IPS-20b (cell line): ENCODE results near the gene ORC3.

ENCODE experiments used
- H3K27ac ChIP-seq: one replicate; pipeline ENCODE4 v1.5.1; 2013; ENCODE audit warnings: low read length
- H3K27me3 ChIP-seq: 2 replicates; pipeline ENCODE4 v1.6.1; 2013; ENCODE audit warnings: mild to moderate bottlenecking, low read length, inconsistent platforms; ENCODE audit not compliant: insufficient read depth
- H3K36me3 ChIP-seq: 2 replicates; pipeline ENCODE4 v1.6.1; 2013; ENCODE audit warnings: low read depth, mild to moderate bottlenecking, inconsistent platforms, low read length, moderate library complexity; ENCODE audit not compliant: insufficient read depth
- H3K4me1 ChIP-seq: 2 replicates; pipeline ENCODE4 v1.6.1; 2013; ENCODE audit warnings: mild to moderate bottlenecking, control low read depth, inconsistent platforms, low read length, moderate library complexity; ENCODE audit not compliant: insufficient read depth
- H3K4me3 ChIP-seq: 2 replicates; pipeline ENCODE4 v1.5.1; 2013; ENCODE audit warnings: mild to moderate bottlenecking, low read length, inconsistent platforms
- H3K9ac ChIP-seq: 2 replicates; pipeline ENCODE4 v1.6.1; 2013; ENCODE audit warnings: low read depth, mild to moderate bottlenecking, inconsistent platforms, low read length, moderate library complexity
- H3K9me3 ChIP-seq: 2 replicates; pipeline ENCODE4 v1.6.1; 2013; ENCODE audit warnings: mild to moderate bottlenecking, low read depth, low read length, inconsistent platforms; ENCODE audit not compliant: insufficient read depth

Gene ORC3

GRCh38 chr6:87663434-87663833, 73.5 kb downstream of the ORC3 start:
- Histone ChIP-seq H3K9me3 (no peaks in the 10 kb centered on the region), H3K4me3 (no peak overlapping the region), H3K27ac (no peak overlapping the region), H3K36me3 (peaks cover 80% of the 10 kb centered on the region), H3K27me3 (no peaks in the 10 kb centered on the region), H3K9ac (no peak overlapping the region), H3K4me1 (no peaks in the 10 kb centered on the region)

GRCh38 chr6:87664921-87665485, 75.1 kb downstream of the ORC3 start:
- Histone ChIP-seq H3K27ac (no peak overlapping the region), H3K4me3 (no peak overlapping the region), H3K4me1 (no peaks in the 10 kb centered on the region), H3K9ac (no peak overlapping the region), H3K9me3 (no peaks in the 10 kb centered on the region), H3K36me3 (peaks cover 80% of the 10 kb centered on the region), H3K27me3 (no peaks in the 10 kb centered on the region)

- Histone ChIP-seq H3K27me3 (no peaks in the 10 kb centered on the region), H3K27ac (no peak overlapping the region), H3K9me3 (no peaks in the 10 kb centered on the region), H3K4me1 (no peaks in the 10 kb centered on the region; the same call in 1 of the 2 replicates), H3K9ac (no peak overlapping the region), H3K4me3 (no peak overlapping the region), H3K36me3 (peaks cover 76% of the 10 kb centered on the region)
Observed at GRCh38 chr6:87667032-87667431, 77.1 kb downstream of the ORC3 start.

- H3K9ac ChIP-seq = no peak overlapping the region
- H3K4me3 ChIP-seq = no peak overlapping the region
- H3K36me3 ChIP-seq = peaks cover 78% of the 10 kb centered on the region
- no peak overlapping the region for H3K27ac ChIP-seq
- H3K9me3 ChIP-seq = no peaks in the 10 kb centered on the region
- no peaks in the 10 kb centered on the region for H3K27me3 ChIP-seq
- H3K4me1 ChIP-seq = no peaks in the 10 kb centered on the region; the same call in 1 of the 2 replicates
Observed at GRCh38 chr6:87668013-87668412, 78.1 kb downstream of the ORC3 start.

- H3K9me3 ChIP-seq = no peaks in the 10 kb centered on the region
- no peak overlapping the region for H3K27ac ChIP-seq
- H3K4me3 ChIP-seq = no peak overlapping the region
- no peak overlapping the region for H3K9ac ChIP-seq
- no peaks in the 10 kb centered on the region for H3K27me3 ChIP-seq
- H3K36me3 ChIP-seq = peaks cover 78% of the 10 kb centered on the region
- H3K4me1 ChIP-seq = no peaks in the 10 kb centered on the region; the same call in 1 of the 2 replicates
Observed at GRCh38 chr6:87669051-87669450, 79.1 kb downstream of the ORC3 start.

- no peak overlapping the region for H3K27ac ChIP-seq
- H3K36me3 ChIP-seq = peaks cover 76% of the 10 kb centered on the region
- no peak overlapping the region for H3K9ac ChIP-seq
- H3K9me3 ChIP-seq = no peaks in the 10 kb centered on the region
- no peaks in the 10 kb centered on the region for H3K27me3 ChIP-seq
- H3K4me1 ChIP-seq = no peaks in the 10 kb centered on the region; the same call in 1 of the 2 replicates
- H3K4me3 ChIP-seq = no peak overlapping the region
Observed at GRCh38 chr6:87670707-87671106, 80.8 kb downstream of the ORC3 start.

GRCh38 chr6:87671555-87672029, 81.7 kb downstream of the ORC3 start:
- no peaks in the 10 kb centered on the region; the same call in 1 of the 2 replicates for H3K4me1 ChIP-seq
- H3K36me3 ChIP-seq = peaks cover 77% of the 10 kb centered on the region
- H3K27ac ChIP-seq = no peak overlapping the region

GRCh38 chr6:87672641-87673040, 82.7 kb downstream of the ORC3 start:
- Histone ChIP-seq H3K4me1 (no peaks in the 10 kb centered on the region; the same call in 1 of the 2 replicates), H3K4me3 (no peak overlapping the region), H3K9ac (no peak overlapping the region), H3K27ac (no peak overlapping the region), H3K36me3 (peaks cover 77% of the 10 kb centered on the region), H3K27me3 (no peaks in the 10 kb centered on the region), H3K9me3 (no peaks in the 10 kb centered on the region)

More at GRCh38 chr6:87671555-87672029, 81.7 kb downstream of the ORC3 start:
- H3K27me3 ChIP-seq = no peaks in the 10 kb centered on the region
- no peak overlapping the region for H3K9ac ChIP-seq
- no peaks in the 10 kb centered on the region for H3K9me3 ChIP-seq
- no peak overlapping the region for H3K4me3 ChIP-seq

GRCh38 chr6:87673237-87673636, 83.3 kb downstream of the ORC3 start:
- Histone ChIP-seq H3K27me3 (no peaks in the 10 kb centered on the region), H3K27ac (no peak overlapping the region), H3K4me3 (no peak overlapping the region), H3K9ac (no peak overlapping the region), H3K9me3 (no peaks in the 10 kb centered on the region), H3K36me3 (peaks cover 78% of the 10 kb centered on the region), H3K4me1 (no peaks in the 10 kb centered on the region; the same call in 1 of the 2 replicates)

GRCh38 chr6:87674290-87674689, 84.4 kb downstream of the ORC3 start:
- H3K36me3 ChIP-seq = peaks cover 81% of the 10 kb centered on the region
- no peaks in the 10 kb centered on the region for H3K27me3 ChIP-seq
- H3K27ac ChIP-seq = no peak overlapping the region

GRCh38 chr6:87675004-87675681, 85.2 kb downstream of the ORC3 start:
- no peaks in the 10 kb centered on the region for H3K27me3 ChIP-seq
- H3K9ac ChIP-seq = no peak overlapping the region
- H3K27ac ChIP-seq = no peak overlapping the region
- no peaks in the 10 kb centered on the region for H3K9me3 ChIP-seq
- no peaks in the 10 kb centered on the region; the same call in 1 of the 2 replicates for H3K4me1 ChIP-seq
- peaks cover 82% of the 10 kb centered on the region for H3K36me3 ChIP-seq
- H3K4me3 ChIP-seq = no peak overlapping the region

More at GRCh38 chr6:87674290-87674689, 84.4 kb downstream of the ORC3 start:
- Histone ChIP-seq H3K9me3 (no peaks in the 10 kb centered on the region), H3K4me3 (no peak overlapping the region), H3K9ac (no peak overlapping the region), H3K4me1 (no peaks in the 10 kb centered on the region; the same call in 1 of the 2 replicates)

- Histone ChIP-seq H3K9me3 (no peaks in the 10 kb centered on the region), H3K36me3 (peaks cover 44% of the 10 kb centered on the region), H3K4me1 (no peaks in the 10 kb centered on the region), H3K27ac (no peak overlapping the region), H3K9ac (no peak overlapping the region), H3K4me3 (no peak overlapping the region), H3K27me3 (no peaks in the 10 kb centered on the region)
Observed at GRCh38 chr6:87682310-87682709, 92.4 kb downstream of the ORC3 start.
